Activated CD4-positive, alpha-beta T cell treated with anti-CD3 and anti-CD28 coated beads, Interleukin-2, amount 10 ng/mL, durations not matched to agents 24 days and 14 days (primary cell): ENCODE results near the gene IKBIP. TPM values are rescaled to one million over a fixed set of nuclear protein-coding genes. Genes with fewer than 3 reads are reported as not detected.
"Not testable (repeated sequence)": the region's sequence is repeated elsewhere in the genome, so short reads cannot be mapped to it uniquely, and the experiment has no call there.

ENCODE experiments used
- DNase-seq: peaks from one replicate; pipeline ENCODE4 v3.0.0; 2022
- H3K27ac Mint-ChIP-seq: one replicate; pipeline ENCODE4 v1.8.0; 2022; ENCODE audit warnings: mild to moderate bottlenecking, mixed read lengths
- H3K27me3 Mint-ChIP-seq: one replicate; pipeline ENCODE4 v1.8.0; 2022; ENCODE audit warnings: mixed read lengths
- H3K36me3 Mint-ChIP-seq: one replicate; pipeline ENCODE4 v1.8.0; 2022; ENCODE audit warnings: low read depth, mild to moderate bottlenecking, mixed read lengths
- H3K4me1 Mint-ChIP-seq: one replicate; pipeline ENCODE4 v1.8.0; 2021; ENCODE audit warnings: mixed read lengths
- H3K4me3 Mint-ChIP-seq: one replicate; pipeline ENCODE4 v1.8.0; 2022; ENCODE audit warnings: mild to moderate bottlenecking, moderate library complexity, mixed read lengths
- H3K9me3 Mint-ChIP-seq: one replicate; pipeline ENCODE4 v1.8.0; 2021; ENCODE audit warnings: mixed read lengths
- intact Hi-C: fragments of 100-400 bp; cut with micrococcal nuclease; formaldehyde crosslinking; loops from one replicate; pipeline ENCODE4 v1.15.1; 2023
- total RNA-seq: library from RNA; stranded (reverse); gene quantifications from 2 replicates; pipeline ENCODE4 v1.2.3, GENCODE V29; 2022

IKBIP gene
- total RNA-seq, 1 donor from 2014 or later, result 36.9 TPM

DNA sequence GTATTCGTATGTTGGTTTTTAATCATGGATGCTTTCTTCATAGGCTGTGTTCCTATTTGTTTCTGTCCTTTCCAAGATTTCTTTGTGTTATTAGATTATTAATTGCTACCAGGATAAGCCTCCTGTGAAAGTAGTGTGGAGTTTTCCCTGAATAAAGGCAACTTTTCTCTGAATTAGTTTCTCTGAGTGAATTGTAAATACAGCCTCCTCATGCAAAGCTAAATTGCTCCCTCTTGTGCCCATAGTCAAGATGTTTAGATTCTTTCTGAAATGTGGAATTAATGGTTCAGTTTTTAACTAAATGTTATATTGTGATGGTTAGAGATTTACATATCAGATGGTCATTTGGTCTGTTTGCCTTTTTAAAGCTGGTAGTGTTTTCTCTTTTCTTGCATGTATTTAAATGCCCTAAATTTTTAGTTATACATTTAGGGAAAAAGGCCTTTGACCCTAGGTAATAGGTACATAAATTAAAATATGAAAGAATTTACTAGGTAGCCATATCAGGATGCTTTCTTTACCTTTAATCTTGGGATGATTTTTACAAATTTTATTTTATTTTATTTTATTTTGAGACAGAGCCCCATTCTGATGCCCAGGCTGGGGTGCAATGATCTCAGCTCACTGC, 9.4 kb upstream of the IKBIP start:
- peaks cover 35% of the 10 kb centered on the region for H3K36me3 Mint-ChIP-seq
- intact Hi-C loops, result loop anchor here (1.0 kb wide), 2 partner anchors 9 to 88 kb away; partner anchors contain the start of gene APAF1
- DNase-seq, result peak; percentile 75
- no peak overlapping the region for H3K27ac Mint-ChIP-seq
- peaks cover 18% of the 10 kb centered on the region for H3K4me1 Mint-ChIP-seq
- H3K9me3 Mint-ChIP-seq, result no peaks in the 10 kb centered on the region
- H3K4me3 Mint-ChIP-seq, result no peak overlapping the region
- no peaks in the 10 kb centered on the region for H3K27me3 Mint-ChIP-seq

DNA sequence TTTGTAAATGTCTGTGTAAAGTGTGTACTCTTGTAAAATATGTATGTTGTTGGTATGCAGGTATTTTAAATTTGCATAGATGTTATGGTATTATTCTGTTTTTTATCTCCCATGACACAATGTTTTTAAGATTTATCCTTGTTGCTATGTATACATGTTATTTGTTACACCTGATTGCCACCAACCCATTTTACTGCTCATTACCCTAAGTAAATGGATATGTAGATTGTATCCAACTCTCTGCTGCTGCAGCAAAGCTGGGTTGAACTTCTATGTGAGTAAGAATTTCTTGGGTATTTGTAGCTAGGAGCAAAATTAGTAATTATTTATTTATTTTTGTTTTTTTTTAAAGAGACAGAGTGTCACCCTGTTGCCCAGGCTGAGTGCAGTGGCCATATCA, 6.7 kb upstream of the IKBIP start:
- intact Hi-C loops, result no loop called here
- DNase-seq, result no peak

DNA sequence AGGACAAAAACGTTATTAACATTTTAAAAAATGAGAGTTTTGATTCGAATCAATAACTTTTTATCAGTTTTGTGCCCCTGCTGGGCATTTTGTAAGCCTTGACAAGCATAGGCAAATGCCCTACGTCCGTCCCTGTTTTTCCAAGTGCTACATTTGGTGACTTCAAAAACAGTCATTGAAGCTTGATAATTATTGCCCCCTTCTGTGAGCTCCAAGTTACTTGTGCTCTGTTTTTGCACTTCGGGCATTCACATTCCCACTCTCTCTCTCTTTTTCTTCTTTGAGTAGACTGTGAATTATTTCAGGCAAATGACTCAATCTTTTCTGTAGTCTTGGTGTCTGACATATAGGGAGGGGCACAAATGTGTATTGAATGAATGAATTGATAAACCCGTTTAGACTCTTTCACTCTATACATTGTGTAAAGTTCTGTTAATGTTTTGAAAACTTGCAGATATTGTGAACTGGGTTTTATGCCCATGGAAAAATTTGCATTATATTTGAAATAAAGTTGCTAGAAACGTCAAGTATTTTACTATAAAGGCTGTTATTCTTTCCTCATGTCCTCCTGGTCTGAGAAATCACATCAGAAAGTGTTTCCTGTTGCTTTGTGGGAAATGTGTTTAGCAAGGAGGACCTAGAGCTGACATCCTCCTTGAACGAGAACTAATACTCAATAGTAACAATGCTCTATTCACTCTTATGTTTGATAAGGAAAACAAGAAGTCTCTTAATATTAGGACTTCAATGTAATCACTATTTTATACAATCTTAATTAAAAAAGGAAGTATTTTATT, 1.9 kb upstream of the IKBIP start:
- peaks cover 28% of the 10 kb centered on the region for H3K36me3 Mint-ChIP-seq
- H3K4me1 Mint-ChIP-seq, result peaks cover 21% of the 10 kb centered on the region
- no peaks in the 10 kb centered on the region for H3K27me3 Mint-ChIP-seq
- H3K4me3 Mint-ChIP-seq, result peak overlapping the region; percentile 92
- H3K27ac Mint-ChIP-seq, result peak overlapping the region; percentile 30
- no peak for DNase-seq
- H3K9me3 Mint-ChIP-seq, result no peaks in the 10 kb centered on the region
- intact Hi-C loops, result loop anchor here (5.0 to 10.0 kb wide), 2 partner anchors 219 to 1558 kb away; partner anchors contain the start of gene ACTR6

More for the DNA sequence above, 6.7 kb upstream of the IKBIP start:
- no peaks in the 10 kb centered on the region for H3K27me3 Mint-ChIP-seq
- peaks cover 27% of the 10 kb centered on the region for H3K36me3 Mint-ChIP-seq
- H3K27ac Mint-ChIP-seq, result no peak overlapping the region
- no peak overlapping the region for H3K4me3 Mint-ChIP-seq
- no peaks in the 10 kb centered on the region for H3K9me3 Mint-ChIP-seq
- peaks cover 19% of the 10 kb centered on the region for H3K4me1 Mint-ChIP-seq

DNA sequence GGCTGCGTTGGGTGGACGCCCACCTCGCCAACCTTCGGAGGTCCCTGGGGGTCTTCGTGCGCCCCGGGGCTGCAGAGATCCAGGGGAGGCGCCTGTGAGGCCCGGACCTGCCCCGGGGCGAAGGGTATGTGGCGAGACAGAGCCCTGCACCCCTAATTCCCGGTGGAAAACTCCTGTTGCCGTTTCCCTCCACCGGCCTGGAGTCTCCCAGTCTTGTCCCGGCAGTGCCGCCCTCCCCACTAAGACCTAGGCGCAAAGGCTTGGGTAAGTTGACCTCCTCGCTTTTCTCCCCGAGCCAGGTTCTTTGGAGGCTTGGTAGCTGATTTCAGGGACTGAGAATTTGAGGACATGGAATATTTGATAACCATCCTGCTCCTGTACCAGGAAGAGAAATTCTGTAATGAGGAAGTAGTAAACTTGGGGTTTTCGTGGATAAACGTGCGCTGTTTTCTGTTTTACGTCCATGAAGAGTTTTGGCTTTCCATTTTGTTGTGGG, 1.0 kb upstream of the IKBIP start:
- no peaks in the 10 kb centered on the region for H3K9me3 Mint-ChIP-seq
- peaks cover 29% of the 10 kb centered on the region for H3K36me3 Mint-ChIP-seq
- no peak for DNase-seq
- peak overlapping the region; percentile 92 for H3K4me3 Mint-ChIP-seq
- no peaks in the 10 kb centered on the region for H3K27me3 Mint-ChIP-seq
- H3K27ac Mint-ChIP-seq, result peak overlapping the region; percentile 89
- intact Hi-C loops, result loop anchor here (1.0 to 10.0 kb wide), 4 partner anchors 9 to 1559 kb away; partner anchors contain the start of gene ACTR6
- H3K4me1 Mint-ChIP-seq, result peaks cover 21% of the 10 kb centered on the region

DNA sequence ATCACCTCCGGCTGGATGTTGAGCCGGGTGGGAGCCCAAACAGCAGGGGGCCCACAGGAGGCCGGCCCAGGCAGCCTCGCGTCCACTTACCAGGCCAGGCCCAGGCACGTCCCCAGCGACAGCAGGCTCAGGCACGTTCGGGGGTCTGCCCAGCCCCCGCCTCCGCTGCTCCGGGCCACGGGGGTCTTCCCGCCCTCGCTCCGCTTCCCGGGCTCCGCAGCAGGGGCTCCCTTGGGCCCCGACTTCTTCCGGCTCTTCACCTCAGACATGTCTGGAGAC, 216 bp downstream of the IKBIP start:
- Mint-ChIP-seq H3K27me3 (no peaks in the 10 kb centered on the region), H3K36me3 (peaks cover 22% of the 10 kb centered on the region), H3K27ac (peak overlapping the region; percentile 95), H3K9me3 (no peaks in the 10 kb centered on the region), H3K4me3 (peak overlapping the region; percentile 92), H3K4me1 (peaks cover 23% of the 10 kb centered on the region)
- intact Hi-C loops, result loop anchor here (1.0 to 10.0 kb wide), 4 partner anchors 51 to 1560 kb away; partner anchors contain the start of genes ACTR6 and SLC25A3
- DNase-seq, result no peak

DNA sequence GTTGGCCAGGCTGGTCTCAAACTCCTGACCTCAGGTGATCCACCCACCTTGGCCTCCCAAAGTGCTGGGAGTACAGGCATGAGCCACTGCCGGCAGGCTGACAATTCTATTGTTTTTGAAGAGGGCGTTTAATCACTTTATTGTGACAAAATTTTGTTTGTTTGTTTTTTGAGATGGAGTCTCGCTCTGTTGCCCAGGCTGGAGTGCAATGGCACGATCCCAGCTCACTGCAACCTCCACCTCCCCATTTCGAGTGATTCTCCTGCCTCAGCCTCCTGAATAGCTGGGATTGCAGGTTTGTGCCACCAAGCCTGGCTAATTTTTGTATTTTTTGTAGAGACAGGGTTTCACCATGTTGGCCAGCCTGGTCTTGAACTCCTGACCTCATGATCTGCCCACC, 1.8 kb downstream of the IKBIP start:
- peak overlapping the region; percentile 92 for H3K4me3 Mint-ChIP-seq
- H3K9me3 Mint-ChIP-seq, DNase-seq, H3K27me3 Mint-ChIP-seq: not testable (repeated sequence)
- peaks cover 17% of the 10 kb centered on the region for H3K36me3 Mint-ChIP-seq
- H3K27ac Mint-ChIP-seq, result peak overlapping the region; percentile 62
- peaks cover 22% of the 10 kb centered on the region for H3K4me1 Mint-ChIP-seq
- intact Hi-C loops, result loop anchor here (10.0 kb wide), 1 partner anchor 1562 kb away; the partner anchor contains the start of gene ACTR6

DNA sequence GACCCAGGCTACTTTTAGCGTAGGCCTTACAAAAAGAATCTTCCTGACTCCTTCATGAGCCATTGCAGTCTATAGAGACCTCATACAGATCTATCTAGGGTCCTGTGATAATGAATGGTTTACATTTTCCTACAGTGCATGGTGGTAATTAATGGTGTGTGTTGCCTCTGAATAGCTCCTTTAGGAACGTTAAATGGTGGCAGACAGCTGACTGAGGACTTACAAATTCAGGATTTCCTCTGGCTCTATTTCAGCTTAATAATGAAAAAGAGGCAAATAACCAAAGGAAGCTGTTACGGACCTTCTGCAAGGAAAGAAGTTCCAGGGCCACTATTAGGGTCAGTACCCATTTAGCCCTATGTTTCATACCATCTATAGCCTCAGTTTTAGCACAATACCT, 5.1 kb downstream of the IKBIP start:
- Mint-ChIP-seq H3K4me1 (peaks cover 19% of the 10 kb centered on the region), H3K27ac (no peak overlapping the region), H3K27me3 (no peaks in the 10 kb centered on the region), H3K9me3 (no peaks in the 10 kb centered on the region), H3K36me3 (peaks cover 21% of the 10 kb centered on the region), H3K4me3 (no peak overlapping the region)
- peak; percentile 17 for DNase-seq
- intact Hi-C loops, result no loop called here

DNA sequence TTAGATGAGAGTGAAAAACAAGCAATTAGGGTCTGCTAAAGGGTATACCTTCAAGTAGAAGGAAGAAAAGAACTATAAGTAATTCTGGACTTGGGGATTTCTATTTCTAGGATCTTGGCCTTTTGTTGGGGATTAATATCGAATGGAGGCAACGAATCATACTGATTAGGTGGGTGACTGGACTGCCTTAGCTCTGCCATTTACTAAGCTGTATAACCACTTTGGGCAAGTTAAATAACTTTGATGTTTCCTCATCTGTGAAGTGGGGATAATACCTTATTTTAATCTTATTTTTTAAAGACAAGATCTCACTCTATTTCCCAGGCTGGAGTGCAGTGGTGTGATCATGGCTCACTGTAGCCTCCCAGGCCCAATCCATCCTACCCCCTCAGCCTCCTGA, 6.6 kb downstream of the IKBIP start:
- DNase-seq, result no peak
- no peaks in the 10 kb centered on the region for H3K9me3 Mint-ChIP-seq
- intact Hi-C loops, result no loop called here
- no peaks in the 10 kb centered on the region for H3K27me3 Mint-ChIP-seq
- peak overlapping the region; percentile 42 for H3K27ac Mint-ChIP-seq
- peaks cover 17% of the 10 kb centered on the region for H3K4me1 Mint-ChIP-seq
- peaks cover 26% of the 10 kb centered on the region for H3K36me3 Mint-ChIP-seq
- no peak overlapping the region for H3K4me3 Mint-ChIP-seq

DNA sequence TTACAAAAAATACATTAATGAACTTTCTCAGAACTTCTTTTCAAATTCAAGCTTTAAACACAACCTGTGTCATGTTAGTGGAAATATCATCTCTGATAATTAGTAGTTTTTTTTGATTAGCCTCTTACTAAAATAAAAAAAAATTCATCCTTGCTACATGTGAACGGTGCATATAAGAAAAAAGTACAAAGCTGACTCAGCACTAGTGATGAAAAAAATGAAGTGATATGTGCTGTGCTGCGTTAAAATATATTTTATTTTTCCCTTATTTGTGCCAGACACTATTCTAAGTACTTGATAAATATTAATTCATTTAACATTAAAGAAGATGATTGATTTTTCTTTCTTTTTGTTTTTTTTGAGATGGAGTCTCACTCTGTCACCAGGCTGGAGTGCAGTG, 7.5 kb downstream of the IKBIP start:
- Mint-ChIP-seq H3K27ac (no peak overlapping the region), H3K36me3 (peaks cover 32% of the 10 kb centered on the region), H3K4me1 (peaks cover 16% of the 10 kb centered on the region), H3K9me3 (no peaks in the 10 kb centered on the region), H3K4me3 (no peak overlapping the region), H3K27me3 (no peaks in the 10 kb centered on the region)
- intact Hi-C loops, result no loop called here
- DNase-seq, result no peak

DNA sequence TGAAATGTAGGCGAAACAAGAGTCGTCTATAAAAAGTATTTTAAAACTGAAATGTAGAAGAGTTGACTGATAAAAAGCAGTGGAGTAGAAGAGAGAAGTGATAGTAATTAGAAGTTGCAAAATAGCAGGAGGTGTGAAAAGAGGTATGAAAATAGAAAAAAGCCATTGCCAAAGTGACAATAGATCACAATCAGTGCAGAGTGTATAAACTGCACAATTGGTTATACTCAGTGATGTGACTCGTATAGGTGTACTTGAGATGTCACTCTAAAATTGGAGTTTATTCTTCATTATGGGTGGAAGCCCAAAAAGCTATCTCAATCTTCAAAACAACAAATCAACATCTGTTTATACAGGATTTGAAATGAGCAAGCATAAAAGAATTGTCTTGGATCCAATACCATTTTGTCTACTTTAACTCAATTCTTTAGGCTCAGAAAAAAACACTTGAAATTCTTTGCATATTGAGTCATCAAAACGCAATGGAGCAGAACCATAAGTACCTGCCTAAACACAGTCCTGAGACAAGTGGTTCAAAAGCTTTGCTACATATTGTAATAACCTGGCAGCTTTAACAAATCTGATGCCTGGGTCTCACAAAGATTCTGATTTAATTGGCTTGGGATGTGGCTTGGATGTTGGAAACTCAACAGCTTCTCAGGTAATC, 8.8 kb downstream of the IKBIP start:
- no peaks in the 10 kb centered on the region for H3K27me3 Mint-ChIP-seq

DNA sequence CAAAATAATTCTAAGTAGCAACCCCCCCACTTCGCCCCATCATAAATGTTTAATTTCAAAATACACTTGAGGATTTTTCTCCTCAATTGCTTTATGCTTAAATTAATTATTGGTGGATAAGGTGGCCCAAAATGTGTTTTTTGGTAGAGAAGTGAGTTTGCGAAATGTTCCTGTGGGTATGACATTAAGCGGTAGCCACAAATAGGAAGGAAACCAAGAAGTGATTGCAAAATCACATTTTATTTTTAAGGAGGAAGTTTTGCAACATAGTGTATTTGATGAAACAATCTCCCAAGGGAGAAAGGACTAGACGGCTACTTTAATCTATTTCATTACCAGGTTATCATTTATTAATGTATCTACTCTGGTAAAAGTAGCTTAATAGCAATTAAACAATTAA, 25.6 kb downstream of the IKBIP start:
- Mint-ChIP-seq H3K27ac (no peak overlapping the region), H3K9me3 (no peaks in the 10 kb centered on the region), H3K4me1 (peaks cover 2% of the 10 kb centered on the region), H3K36me3 (peaks cover 8% of the 10 kb centered on the region), H3K27me3 (no peaks in the 10 kb centered on the region), H3K4me3 (no peak overlapping the region)
- DNase-seq, result no peak
- intact Hi-C loops, result no loop called here

More for the DNA sequence above, 8.8 kb downstream of the IKBIP start:
- no peak overlapping the region for H3K4me3 Mint-ChIP-seq
- H3K4me1 Mint-ChIP-seq, result peaks cover 15% of the 10 kb centered on the region
- no peaks in the 10 kb centered on the region for H3K9me3 Mint-ChIP-seq
- H3K36me3 Mint-ChIP-seq, result peaks cover 30% of the 10 kb centered on the region
- intact Hi-C loops, result no loop called here
- no peak overlapping the region for H3K27ac Mint-ChIP-seq
- DNase-seq, result no peak

DNA sequence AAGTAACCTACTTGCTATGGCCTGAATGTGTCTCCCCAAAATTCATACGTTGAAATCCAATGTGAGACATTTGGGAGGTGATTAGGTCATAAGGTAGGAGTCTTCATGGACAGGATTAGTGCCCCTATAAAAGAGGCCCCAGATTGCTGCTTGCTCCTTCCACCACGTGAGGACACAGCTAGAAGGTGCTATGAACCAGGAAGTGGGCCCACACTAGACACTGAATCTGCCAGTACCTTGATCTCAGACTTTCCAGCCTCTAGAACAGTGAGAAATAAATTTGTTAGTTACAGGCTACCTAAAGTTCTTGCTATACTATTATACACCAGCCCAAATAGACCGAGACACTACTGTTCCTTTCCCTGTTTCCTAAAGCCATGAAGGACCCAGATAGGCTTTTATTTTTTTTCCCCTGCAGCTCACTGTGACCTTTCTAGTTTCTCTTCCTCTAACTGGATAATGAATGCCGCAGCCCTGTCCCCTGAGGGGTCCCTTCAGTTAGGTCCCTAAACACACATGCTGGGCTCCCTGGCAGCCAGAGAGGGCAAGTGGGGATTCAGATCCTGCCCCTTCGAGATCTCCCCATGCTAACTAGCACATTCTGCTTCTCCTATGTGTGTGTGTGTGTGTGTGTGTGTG, 31.8 kb downstream of the IKBIP start:
- no peaks in the 10 kb centered on the region for H3K27me3 Mint-ChIP-seq
- peak overlapping the region; percentile 60 for H3K27ac Mint-ChIP-seq
- H3K4me3 Mint-ChIP-seq, result no peak overlapping the region
- H3K9me3 Mint-ChIP-seq, result no peaks in the 10 kb centered on the region
- peaks cover 7% of the 10 kb centered on the region for H3K36me3 Mint-ChIP-seq
- intact Hi-C loops, result no loop called here
- H3K4me1 Mint-ChIP-seq, result peaks cover 7% of the 10 kb centered on the region
- no peak for DNase-seq

DNA sequence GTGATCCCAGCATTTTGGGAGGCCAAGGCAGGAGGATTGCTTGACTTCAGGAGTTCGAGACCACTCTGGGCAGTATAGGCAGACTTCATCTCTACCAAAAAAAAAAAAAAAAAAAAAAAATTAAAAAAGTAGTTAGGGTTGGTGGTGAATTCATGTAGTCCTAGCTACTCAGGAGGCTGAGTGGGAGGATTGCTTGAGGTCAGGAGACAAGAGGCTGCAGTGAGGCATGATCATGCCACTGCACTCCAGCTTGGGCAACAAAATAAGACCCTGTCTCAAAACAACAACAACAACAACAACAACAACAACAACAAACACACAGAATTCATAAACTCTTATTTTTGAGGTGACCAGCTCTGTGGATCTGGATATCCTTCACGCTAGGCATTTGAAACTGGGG, 34.0 kb downstream of the IKBIP start:
- no peaks in the 10 kb centered on the region for H3K27me3 Mint-ChIP-seq
- DNase-seq, result no peak

More for the DNA sequence above, 34.0 kb downstream of the IKBIP start:
- H3K4me1 Mint-ChIP-seq, result peaks cover 10% of the 10 kb centered on the region
- H3K4me3 Mint-ChIP-seq, result no peak overlapping the region
- H3K9me3 Mint-ChIP-seq, result no peaks in the 10 kb centered on the region
- no peak overlapping the region for H3K27ac Mint-ChIP-seq
- peaks cover 2% of the 10 kb centered on the region for H3K36me3 Mint-ChIP-seq
- intact Hi-C loops, result no loop called here
